PC-9 (cell line): Measurements from ENCODE around the gene RAB28.

Source experiments
- EZH2 ChIP-seq: fragments of 200-600 bp; sonication (generic); IDR thresholded peaks from 2 replicates; pipeline ENCODE4 v1.8.0; 2017; ENCODE audit warnings: antibody characterized with exemption, low read depth
- TF ChIP-seq, protein P1 (sequence below): fragments of 200-600 bp; sonication (generic); conservative IDR thresholded peaks from 2 replicates; pipeline ENCODE4 v1.6.1; 2017; ENCODE audit warnings: mixed run types, antibody characterized with exemption, mild to moderate bottlenecking, moderate library complexity

DNA sequence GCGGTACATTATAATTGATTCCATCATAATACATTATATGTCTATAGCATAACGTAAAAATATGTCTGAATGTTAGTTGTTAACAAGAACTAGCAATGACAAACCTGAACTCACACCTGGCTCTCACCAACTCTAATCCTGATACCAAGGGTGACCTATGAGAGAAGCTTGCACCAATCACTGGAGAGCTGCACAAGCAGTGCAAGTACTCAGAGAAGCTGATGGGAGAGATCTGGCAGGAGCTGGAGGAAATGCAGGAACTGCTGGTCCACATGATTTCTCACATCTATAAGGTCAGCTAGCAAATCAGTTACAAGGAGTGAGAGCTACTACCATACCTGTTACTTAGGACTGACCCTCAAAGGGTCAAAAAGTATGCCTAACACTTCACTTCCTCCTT, 74.8 kb downstream of the RAB28 start:
- TF ChIP-seq, protein P1, sequence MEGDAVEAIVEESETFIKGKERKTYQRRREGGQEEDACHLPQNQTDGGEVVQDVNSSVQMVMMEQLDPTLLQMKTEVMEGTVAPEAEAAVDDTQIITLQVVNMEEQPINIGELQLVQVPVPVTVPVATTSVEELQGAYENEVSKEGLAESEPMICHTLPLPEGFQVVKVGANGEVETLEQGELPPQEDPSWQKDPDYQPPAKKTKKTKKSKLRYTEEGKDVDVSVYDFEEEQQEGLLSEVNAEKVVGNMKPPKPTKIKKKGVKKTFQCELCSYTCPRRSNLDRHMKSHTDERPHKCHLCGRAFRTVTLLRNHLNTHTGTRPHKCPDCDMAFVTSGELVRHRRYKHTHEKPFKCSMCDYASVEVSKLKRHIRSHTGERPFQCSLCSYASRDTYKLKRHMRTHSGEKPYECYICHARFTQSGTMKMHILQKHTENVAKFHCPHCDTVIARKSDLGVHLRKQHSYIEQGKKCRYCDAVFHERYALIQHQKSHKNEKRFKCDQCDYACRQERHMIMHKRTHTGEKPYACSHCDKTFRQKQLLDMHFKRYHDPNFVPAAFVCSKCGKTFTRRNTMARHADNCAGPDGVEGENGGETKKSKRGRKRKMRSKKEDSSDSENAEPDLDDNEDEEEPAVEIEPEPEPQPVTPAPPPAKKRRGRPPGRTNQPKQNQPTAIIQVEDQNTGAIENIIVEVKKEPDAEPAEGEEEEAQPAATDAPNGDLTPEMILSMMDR = no peak
- TF ChIP-seq EZH2 = no peak
